ENCODE measurements around the gene GLDN.
A peak's percentile ranks its signal among the peaks of the same experiment; 100 is the strongest.

The GLDN gene

DNA sequence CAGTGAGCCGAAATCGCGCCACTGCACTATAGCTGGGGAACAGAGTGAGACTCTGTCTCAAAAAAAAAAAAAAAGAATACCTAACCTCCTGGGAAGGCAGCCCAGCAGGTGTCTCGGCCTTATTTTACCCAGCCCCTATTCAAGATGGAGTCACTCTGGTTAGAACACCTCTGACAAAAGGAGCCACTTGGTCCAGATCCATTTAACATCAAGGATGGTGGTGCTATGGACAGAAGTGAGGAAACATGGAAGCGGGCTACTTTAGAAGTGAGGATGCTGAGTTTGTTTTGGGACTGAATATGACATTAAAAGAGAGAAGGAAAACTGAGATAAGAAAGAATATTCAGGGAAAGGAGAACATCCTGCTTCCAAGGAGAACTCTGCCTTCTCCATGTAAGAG lies 14.7 kb downstream of the GLDN start:
- TF ChIP-seq, protein P1, sequence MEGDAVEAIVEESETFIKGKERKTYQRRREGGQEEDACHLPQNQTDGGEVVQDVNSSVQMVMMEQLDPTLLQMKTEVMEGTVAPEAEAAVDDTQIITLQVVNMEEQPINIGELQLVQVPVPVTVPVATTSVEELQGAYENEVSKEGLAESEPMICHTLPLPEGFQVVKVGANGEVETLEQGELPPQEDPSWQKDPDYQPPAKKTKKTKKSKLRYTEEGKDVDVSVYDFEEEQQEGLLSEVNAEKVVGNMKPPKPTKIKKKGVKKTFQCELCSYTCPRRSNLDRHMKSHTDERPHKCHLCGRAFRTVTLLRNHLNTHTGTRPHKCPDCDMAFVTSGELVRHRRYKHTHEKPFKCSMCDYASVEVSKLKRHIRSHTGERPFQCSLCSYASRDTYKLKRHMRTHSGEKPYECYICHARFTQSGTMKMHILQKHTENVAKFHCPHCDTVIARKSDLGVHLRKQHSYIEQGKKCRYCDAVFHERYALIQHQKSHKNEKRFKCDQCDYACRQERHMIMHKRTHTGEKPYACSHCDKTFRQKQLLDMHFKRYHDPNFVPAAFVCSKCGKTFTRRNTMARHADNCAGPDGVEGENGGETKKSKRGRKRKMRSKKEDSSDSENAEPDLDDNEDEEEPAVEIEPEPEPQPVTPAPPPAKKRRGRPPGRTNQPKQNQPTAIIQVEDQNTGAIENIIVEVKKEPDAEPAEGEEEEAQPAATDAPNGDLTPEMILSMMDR (IDR thresholded peaks at IDR 0.05) = no peak
- no peak for TF ChIP-seq ZFX (IDR thresholded peaks at IDR 0.05; ENCODE audit: borderline replicate concordance)
- H3K27ac ChIP-seq = no peak overlapping the region

DNA sequence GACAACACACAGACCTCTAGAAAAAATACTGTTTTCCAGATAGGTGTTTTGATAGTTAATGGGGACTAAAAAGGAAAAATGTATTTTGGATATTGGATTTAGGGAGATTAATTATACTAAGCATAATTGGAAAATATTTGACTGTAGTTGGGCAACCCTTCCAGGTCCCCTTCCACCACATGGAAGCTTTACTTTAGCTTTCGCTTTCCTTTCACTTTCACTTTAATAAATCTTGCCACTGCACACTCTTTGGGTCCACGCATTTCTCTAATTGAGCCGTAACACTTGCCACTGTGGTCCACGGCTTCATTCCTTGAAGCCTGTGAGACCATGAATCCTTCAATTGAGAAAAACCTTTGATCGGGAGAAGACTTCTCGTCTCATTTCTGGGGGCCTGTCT lies 15.5 kb downstream of the GLDN start:
- TF ChIP-seq ZFX (IDR thresholded peaks at IDR 0.05; ENCODE audit: borderline replicate concordance) = no peak
- TF ChIP-seq, protein P1 (IDR thresholded peaks at IDR 0.05) = no peak
- no peak overlapping the region for H3K27ac ChIP-seq

DNA sequence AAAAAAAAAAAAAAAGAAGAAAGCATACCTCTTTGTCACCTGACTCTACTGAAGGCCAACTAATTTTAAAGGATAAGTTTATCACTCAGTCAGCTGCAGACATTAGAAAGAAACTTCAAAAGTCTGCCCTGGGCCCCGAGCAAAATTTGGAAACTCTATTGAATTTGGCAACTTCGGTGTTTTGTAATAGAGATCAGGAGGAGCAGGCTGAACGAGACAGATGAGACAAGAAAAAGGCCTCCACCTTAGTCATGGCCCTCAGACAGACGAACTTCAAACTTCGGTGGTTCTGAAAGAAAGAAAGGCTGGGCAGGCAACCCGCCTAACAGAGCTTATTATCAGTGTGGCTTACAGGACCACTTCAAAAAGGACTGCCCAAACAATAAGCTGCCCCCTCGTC lies 18.5 kb downstream of the GLDN start:
- TF ChIP-seq ZFX (IDR thresholded peaks at IDR 0.05; ENCODE audit: borderline replicate concordance) = no peak
- TF ChIP-seq, protein P1 (IDR thresholded peaks at IDR 0.05) = no peak
- H3K27ac ChIP-seq = no peak overlapping the region

DNA sequence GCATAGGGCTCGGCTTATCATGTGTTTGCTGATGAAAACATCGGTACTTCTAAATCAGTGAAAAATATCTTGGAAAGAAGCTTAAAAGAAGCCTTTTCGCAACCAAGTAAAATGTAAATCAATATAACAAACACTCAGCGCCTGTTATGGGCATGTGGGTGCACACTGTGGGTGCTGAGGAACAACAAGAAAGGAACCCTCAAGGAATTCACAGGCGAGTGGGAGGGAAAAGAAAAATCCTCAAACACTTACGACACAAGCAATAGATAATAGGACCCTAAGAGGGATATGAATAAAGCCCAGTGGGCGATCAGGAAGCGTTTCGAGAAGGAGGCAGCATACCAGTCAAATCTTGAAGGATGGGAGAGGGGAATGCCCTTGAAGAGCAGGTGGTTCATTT lies 21.9 kb downstream of the GLDN start:
- no peak overlapping the region for H3K27ac ChIP-seq
- TF ChIP-seq, protein P1 (IDR thresholded peaks at IDR 0.05) = no peak
- TF ChIP-seq ZFX (IDR thresholded peaks at IDR 0.05; ENCODE audit: borderline replicate concordance) = no peak

DNA sequence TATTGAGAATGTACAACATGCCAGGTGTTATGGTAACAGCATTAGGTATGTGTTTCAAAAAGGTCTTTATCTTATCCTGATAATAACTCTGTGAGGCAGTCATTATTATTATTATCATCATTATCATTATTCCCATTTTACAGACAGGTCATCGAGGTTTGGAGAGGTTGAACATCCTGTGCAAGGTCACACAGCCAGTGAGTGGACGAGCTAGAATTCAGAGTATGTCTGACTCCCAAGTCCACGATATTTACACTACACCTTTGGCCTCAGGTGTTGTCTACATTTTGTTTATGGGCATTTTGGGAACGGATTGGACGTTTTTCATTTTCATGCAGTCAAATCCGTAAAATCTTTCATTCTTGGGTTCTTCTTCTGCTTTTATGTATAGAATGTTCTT lies 24.0 kb downstream of the GLDN start:
- no peak for TF ChIP-seq ZFX (IDR thresholded peaks at IDR 0.05; ENCODE audit: borderline replicate concordance)
- TF ChIP-seq, protein P1 (IDR thresholded peaks at IDR 0.05) = no peak
- H3K27ac ChIP-seq = peak overlapping the region; percentile 98

DNA sequence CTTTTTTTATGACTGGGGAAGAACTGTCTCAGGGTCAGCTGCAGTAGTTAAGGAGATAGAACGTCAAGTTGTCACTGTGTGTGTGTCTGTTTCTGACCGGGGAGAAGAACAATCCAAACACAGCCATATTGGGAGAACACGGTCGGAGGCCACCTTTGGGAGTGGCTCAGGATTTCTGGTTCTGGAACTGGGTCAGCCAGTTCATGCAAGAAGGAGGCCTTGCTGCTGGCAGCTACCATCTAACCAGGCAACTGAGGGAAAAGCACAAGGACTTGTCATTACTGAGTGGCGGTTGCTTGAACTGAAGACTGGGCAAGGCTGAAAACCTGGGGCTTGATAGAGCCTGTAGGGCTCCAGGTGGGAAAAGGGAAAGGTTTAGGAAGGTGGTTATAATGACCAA lies 24.6 kb downstream of the GLDN start:
- no peak for TF ChIP-seq ZFX (IDR thresholded peaks at IDR 0.05; ENCODE audit: borderline replicate concordance)
- TF ChIP-seq, protein P1 (IDR thresholded peaks at IDR 0.05) = no peak
- H3K27ac ChIP-seq = peak overlapping the region; percentile 98

DNA sequence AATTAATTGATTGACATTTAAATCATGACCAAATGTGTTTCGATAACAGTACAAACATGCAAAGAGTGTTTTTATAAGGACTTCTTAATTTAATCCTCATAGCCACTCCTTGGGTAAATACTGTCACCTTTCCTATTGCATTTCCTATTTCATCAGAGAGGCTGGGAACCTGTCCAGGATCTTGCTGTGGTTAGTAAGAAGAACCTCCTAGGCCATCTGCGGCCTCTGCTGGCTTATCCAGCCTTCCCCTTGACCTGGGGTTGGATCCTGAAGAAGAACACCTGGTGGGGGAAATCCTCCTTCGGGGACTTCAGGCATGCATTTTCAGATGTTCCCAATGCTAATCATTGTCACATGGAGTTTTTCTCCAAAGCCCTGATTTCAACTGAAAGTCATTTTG lies 25.5 kb downstream of the GLDN start:
- TF ChIP-seq, protein P1 (IDR thresholded peaks at IDR 0.05) = peak; percentile 29
- TF ChIP-seq ZFX (IDR thresholded peaks at IDR 0.05; ENCODE audit: borderline replicate concordance) = no peak

More for the DNA sequence above, 25.5 kb downstream of the GLDN start:
- peak overlapping the region; percentile 98 for H3K27ac ChIP-seq

All from 22Rv1 (cell line).